Glutamatergic neuron (in vitro differentiated cells): ENCODE measurements around the gene RAD52. TPM values are rescaled to one million over a fixed set of nuclear protein-coding genes. Genes with fewer than 3 reads are reported as not detected.

Experiments
- DNase-seq: peaks from one replicate; pipeline ENCODE4 v3.0.0; 2022
- H3K27ac Mint-ChIP-seq: one replicate; pipeline ENCODE4 v1.8.0; 2020; ENCODE audit warnings: mild to moderate bottlenecking, mixed read lengths, inconsistent platforms; ENCODE audit not compliant: unreplicated experiment
- H3K27me3 Mint-ChIP-seq: one replicate; pipeline ENCODE4 v1.8.0; 2020; ENCODE audit warnings: mild to moderate bottlenecking, moderate library complexity, mixed read lengths, inconsistent platforms; ENCODE audit not compliant: unreplicated experiment
- H3K36me3 Mint-ChIP-seq: one replicate; pipeline ENCODE4 v1.8.0; 2020; ENCODE audit warnings: mild to moderate bottlenecking, mixed read lengths, inconsistent platforms; ENCODE audit not compliant: unreplicated experiment
- H3K4me1 Mint-ChIP-seq: one replicate; pipeline ENCODE4 v1.8.0; 2020; ENCODE audit warnings: mild to moderate bottlenecking, low read depth, mixed read lengths, inconsistent platforms; ENCODE audit not compliant: unreplicated experiment
- H3K4me3 Mint-ChIP-seq: one replicate; pipeline ENCODE4 v1.8.0; 2020; ENCODE audit warnings: mild to moderate bottlenecking, mixed read lengths, inconsistent platforms; ENCODE audit not compliant: unreplicated experiment
- H3K9me3 Mint-ChIP-seq: one replicate; pipeline ENCODE4 v1.8.0; 2020; ENCODE audit warnings: mild to moderate bottlenecking, moderate library complexity, mixed read lengths, inconsistent platforms; ENCODE audit not compliant: unreplicated experiment
- CTCF ChIP-seq: fragments of 200-600 bp; sonication (generic); IDR thresholded peaks from one replicate; pipeline ENCODE4 v1.5.0; 2021; ENCODE audit not compliant: partially characterized antibody, unreplicated experiment
- long read RNA-seq: library from polyadenylated mRNA; unstranded; transcript quantifications from one replicate; pipeline ENCODE4 v2.0.0, GENCODE V29; 2020; ENCODE audit not compliant: unreplicated experiment
- total RNA-seq: library from RNA; stranded (reverse); fragmentation: NEBNext Ultra II Directional; extraction: Animal tissue kit (Norgen Biotek cat#: 25700); gene quantifications from one replicate; pipeline ENCODE4 v1.2.1, GENCODE V29; 2021; ENCODE audit not compliant: unreplicated experiment

The RAD52 gene
- 16.5 TPM for total RNA-seq
- long read RNA-seq, partial matches to known transcripts = 0 of 4 reads
- long read RNA-seq, other reads (novel, unspliced or antisense) = 4 of 4 reads

GRCh38 chr12:949453-950191 is at the start of gene RAD52:
TSS of gene RAD52 (minus strand) at chr12:949694. CDS start at chr12:933058, 16,636 bp downstream.
- peaks cover 8% of the 10 kb centered on the region for H3K27me3 Mint-ChIP-seq
- peaks cover 6% of the 10 kb centered on the region for H3K9me3 Mint-ChIP-seq
- H3K4me3 Mint-ChIP-seq = peak within 1 kb of the TSS; percentile 99
- DNase-seq = peak; percentile 99
- peaks cover 8% of the 10 kb centered on the region for H3K4me1 Mint-ChIP-seq
- peak; percentile 95 for TF ChIP-seq CTCF
- no peaks in the 10 kb centered on the region for H3K36me3 Mint-ChIP-seq
- H3K27ac Mint-ChIP-seq = peak within 1 kb of the TSS; percentile 96

GRCh38 chr12:998020-998874 is 48.8 kb upstream of the RAD52 start:
- no peak for DNase-seq
- no peak for TF ChIP-seq CTCF
- Mint-ChIP-seq H3K27ac (no peak overlapping the region), H3K9me3 (no peaks in the 10 kb centered on the region), H3K4me1 (peaks cover 9% of the 10 kb centered on the region), H3K36me3 (no peaks in the 10 kb centered on the region), H3K27me3 (peaks cover 6% of the 10 kb centered on the region), H3K4me3 (no peak overlapping the region)

GRCh38 chr12:997505-997904 is 48.0 kb upstream of the RAD52 start:
- Mint-ChIP-seq H3K9me3 (no peaks in the 10 kb centered on the region), H3K27ac (no peak overlapping the region), H3K4me3 (no peak overlapping the region), H3K36me3 (no peaks in the 10 kb centered on the region), H3K27me3 (peaks cover 6% of the 10 kb centered on the region), H3K4me1 (peaks cover 12% of the 10 kb centered on the region)
- no peak for TF ChIP-seq CTCF
- DNase-seq = no peak

- Mint-ChIP-seq H3K9me3 (peaks cover 2% of the 10 kb centered on the region), H3K36me3 (no peaks in the 10 kb centered on the region), H3K4me1 (peaks cover 14% of the 10 kb centered on the region), H3K4me3 (no peak overlapping the region), H3K27me3 (peaks cover 8% of the 10 kb centered on the region), H3K27ac (no peak overlapping the region)
- DNase-seq = no peak
- no peak for TF ChIP-seq CTCF
These were observed 47.4 kb upstream of the RAD52 start for GRCh38 chr12:996881-997280.
